HL-60 (cell line): Measurements from ENCODE around the gene GBP7.
"Not testable (repeated sequence)": the region's sequence is repeated elsewhere in the genome, so short reads cannot be mapped to it uniquely, and the experiment has no call there.

ENCODE experiments used
- DNase-seq, 2 experiments: peaks; one replicate each; pipeline ENCODE4 v3.0.0-alpha.2; 2010 to 2020; ENCODE audit warnings: low read depth in 1 of 2, low spot score in 1 of 2
- H3K27ac ChIP-seq: fragments of 250-450 bp; sonication (Bioruptor Pico); replicated peaks from 2 replicates; pipeline ENCODE4 v1.5.1; 2020; ENCODE audit warnings: mild to moderate bottlenecking, moderate library complexity
- H3K27me3 ChIP-seq: fragments of 250-450 bp; sonication (Bioruptor Pico); 2 replicates; pipeline ENCODE4 v1.5.1; 2021; ENCODE audit warnings: mild to moderate bottlenecking, moderate library complexity; ENCODE audit not compliant: insufficient read depth, poor library complexity, severe bottlenecking
- H3K4me3 ChIP-seq: replicated peaks from 2 replicates; pipeline ENCODE4 v1.5.1; 2011; ENCODE audit warnings: mild to moderate bottlenecking, control low read depth, low read length; ENCODE audit not compliant: insufficient read depth
- CTCF ChIP-seq: IDR thresholded peaks from one replicate; pipeline ENCODE4 v1.5.1; 2011; ENCODE audit warnings: low read length, control low read depth, inconsistent platforms; ENCODE audit not compliant: insufficient read depth
- GABPA ChIP-seq: IDR thresholded peaks from 2 replicates; pipeline ENCODE4 v1.6.1; 2012; ENCODE audit warnings: low read depth
- POLR2AphosphoS5 ChIP-seq: IDR thresholded peaks from 2 replicates; pipeline ENCODE4 v1.6.1; 2012; ENCODE audit warnings: low read depth
- REST ChIP-seq: IDR thresholded peaks from 2 replicates; pipeline ENCODE4 v1.6.1; 2012; ENCODE audit warnings: low read depth; ENCODE audit not compliant: insufficient replicate concordance
- SPI1 ChIP-seq: IDR thresholded peaks from 2 replicates; pipeline ENCODE4 v1.6.1; 2012; ENCODE audit warnings: low read depth, mild to moderate bottlenecking, borderline replicate concordance

The GBP7 gene

GRCh38 chr1:89129911-89130310 is 45.9 kb downstream of the GBP7 start:
- TF ChIP-seq CTCF (no peak), POLR2AphosphoS5 (no peak)
- Histone ChIP-seq H3K27ac (no peak overlapping the region), H3K27me3 (no peaks in the 10 kb centered on the region), H3K4me3 (no peak overlapping the region)
- DNase-seq = no peak

- not testable (repeated sequence) for H3K4me3 ChIP-seq, H3K27me3 ChIP-seq, H3K27ac ChIP-seq, DNase-seq
Observed at GRCh38 chr1:89128003-89128458, 47.8 kb downstream of the GBP7 start.

- not testable (repeated sequence) for H3K27me3 ChIP-seq, H3K27ac ChIP-seq, H3K4me3 ChIP-seq
- peak in 1 of 2 experiments; percentile 8 for DNase-seq
Observed at GRCh38 chr1:89126602-89127565, 48.9 kb downstream of the GBP7 start.

- H3K27ac ChIP-seq = no peak within 1 kb of the TSS
Observed at GRCh38 chr1:89125913-89126580, 49.8 kb downstream of the GBP7 start, which contains the start of gene GBP2. GBP2 (minus strand) TSS chr1:89126114; CDS start chr1:89121966, 4,148 bp downstream.

More at GRCh38 chr1:89125913-89126580, 49.8 kb downstream of the GBP7 start, which contains the start of gene GBP2:
- Histone ChIP-seq H3K4me3 (peak within 1 kb of the TSS; percentile 9), H3K27me3 (no peaks in the 10 kb centered on the region)
- peak in 1 of 2 experiments; percentile 28 for DNase-seq
- TF ChIP-seq POLR2AphosphoS5 (no peak), CTCF (no peak), SPI1 (no peak), GABPA (no peak), REST (no peak)
